ENCODE measurements around the gene HOXB9.

Gene HOXB9

GRCh38 chr17:48626245-48627117, at the start of gene HOXB9:
TSS of gene HOXB9 (minus strand) at chr17:48626358. CDS start at chr17:48626269, 89 bp downstream.
- no peak for DNase-seq (ENCODE audit: low read depth in 2 of 2)

GRCh38 chr17:48672340-48672739, 46.2 kb upstream of the HOXB9 start:
- DNase-seq (ENCODE audit: low read depth in 2 of 2), result no peak

- peak; percentile 49 to 52 for DNase-seq (ENCODE audit: low read depth in 2 of 2)
These were observed 45.6 kb upstream of the HOXB9 start for GRCh38 chr17:48671697-48672171.

GRCh38 chr17:48663134-48663924, 37.2 kb upstream of the HOXB9 start:
- no peak for DNase-seq (ENCODE audit: low read depth in 2 of 2)

GRCh38 chr17:48655913-48656312, 29.8 kb upstream of the HOXB9 start:
- no peak for DNase-seq (ENCODE audit: low read depth in 2 of 2)

GRCh38 chr17:48649741-48650140, 23.6 kb upstream of the HOXB9 start:
- DNase-seq (ENCODE audit: low read depth in 2 of 2), result no peak

GRCh38 chr17:48647963-48648245, 21.7 kb upstream of the HOXB9 start:
- DNase-seq (ENCODE audit: low read depth in 2 of 2), result no peak

- no peak for DNase-seq (ENCODE audit: low read depth in 2 of 2)
These were observed 21.2 kb upstream of the HOXB9 start for GRCh38 chr17:48647103-48647962.

GRCh38 chr17:48646183-48647102, 20.3 kb upstream of the HOXB9 start:
- no peak for DNase-seq (ENCODE audit: low read depth in 2 of 2)

GRCh38 chr17:48645639-48646182, 19.6 kb upstream of the HOXB9 start:
- no peak for DNase-seq (ENCODE audit: low read depth in 2 of 2)

GRCh38 chr17:48644910-48645557, 18.9 kb upstream of the HOXB9 start:
- DNase-seq (ENCODE audit: low read depth in 2 of 2), result no peak

GRCh38 chr17:48644159-48644558, 18.0 kb upstream of the HOXB9 start:
- no peak for DNase-seq (ENCODE audit: low read depth in 2 of 2)

- no peak for DNase-seq (ENCODE audit: low read depth in 2 of 2)
These were observed 17.5 kb upstream of the HOXB9 start for GRCh38 chr17:48643697-48644012.

- DNase-seq (ENCODE audit: low read depth in 2 of 2), result no peak
These were observed 16.9 kb upstream of the HOXB9 start for GRCh38 chr17:48642843-48643696.

GRCh38 chr17:48642059-48642842, 16.1 kb upstream of the HOXB9 start:
- no peak for DNase-seq (ENCODE audit: low read depth in 2 of 2)

- no peak for DNase-seq (ENCODE audit: low read depth in 2 of 2)
These were observed 15.4 kb upstream of the HOXB9 start for GRCh38 chr17:48641541-48642058.

GRCh38 chr17:48640858-48641180, 14.7 kb upstream of the HOXB9 start:
- DNase-seq (ENCODE audit: low read depth in 2 of 2), result no peak
